ENCODE measurements around the gene RRAGC. TPM values are rescaled to one million over a fixed set of nuclear protein-coding genes. Genes with fewer than 3 reads are reported as not detected.
"Not testable (repeated sequence)": the region's sequence is repeated elsewhere in the genome, so short reads cannot be mapped to it uniquely, and the experiment has no call there.

The RRAGC gene
- total and polyA plus RNA-seq, 2 experiments from 2014 or later: 9.3 to 12.8 TPM

- TF ChIP-seq ZNF462 (CRISPR knock-in tag; IDR thresholded peaks at IDR 0.05): no peak
These were observed 46.6 kb downstream of the RRAGC start (continued) for GRCh38 chr1:38812981-38813380.

- H3K4me3 ChIP-seq; H3F3A ChIP-seq (replicated peaks; ENCODE audit: low read depth); ATAC-seq; H3K27ac Mint-ChIP-seq; H3K4me2 ChIP-seq; H4K20me1 ChIP-seq (replicated peaks; ENCODE audit: insufficient read depth); DNase-seq (ENCODE audit: low spot score); H3K4me3 Mint-ChIP-seq; H3K36me3 ChIP-seq (ENCODE audit: insufficient read depth); H3K9me3 Mint-ChIP-seq; H3K9me2 ChIP-seq (ENCODE audit: insufficient read depth); H3K36me3 Mint-ChIP-seq (ENCODE audit: low read depth); H3K27ac ChIP-seq (ENCODE audit: low read depth); H2AFZ ChIP-seq; H3K79me2 ChIP-seq (replicated peaks; ENCODE audit: insufficient read depth): not testable (repeated sequence)
- Mint-ChIP-seq H3K4me1 (peaks cover 27% of the 10 kb centered on the region), H3K27me3 (ENCODE audit: insufficient read depth, low read depth, poor library complexity) (peaks cover 12% of the 10 kb centered on the region)
- Histone ChIP-seq H3K27me3 (ENCODE audit: insufficient read depth) (peaks cover 48% of the 10 kb centered on the region), H3K4me1 (ENCODE audit: insufficient read depth) (peaks cover 28% of the 10 kb centered on the region)
These were observed 48.1 kb downstream of the RRAGC start for GRCh38 chr1:38811466-38811865.

GRCh38 chr1:38806090-38806489 lies 53.5 kb downstream of the RRAGC start:
- no peaks in the 10 kb centered on the region for H3K36me3 ChIP-seq (ENCODE audit: insufficient read depth)
- ATAC-seq: no peak
- TF ChIP-seq POLR2AphosphoS5 (IDR thresholded peaks at IDR 0.05; ENCODE audit: low read depth) (no peak), ZNF114 (CRISPR knock-in tag; IDR thresholded peaks at IDR 0.05) (no peak), CTCF (conservative IDR thresholded peaks at IDR 0.05; ENCODE audit: low read depth in 2 of 2) (no peak), ETS1 (IDR thresholded peaks at IDR 0.05) (no peak), STAT1 (IDR thresholded peaks at IDR 0.05; ENCODE audit: unreplicated experiment) (no peak), NANOG (IDR thresholded peaks at IDR 0.05; ENCODE audit: borderline replicate concordance) (no peak), JUNB (IDR thresholded peaks at IDR 0.05; ENCODE audit: unreplicated experiment) (no peak)

More at GRCh38 chr1:38806090-38806489, 53.5 kb downstream of the RRAGC start:
- H3K4me3 Mint-ChIP-seq: no peak overlapping the region
- Histone ChIP-seq H2AFZ (no peak overlapping the region), H4K20me1 (replicated peaks; ENCODE audit: insufficient read depth) (no peaks in the 10 kb centered on the region), H3K9me2 (ENCODE audit: insufficient read depth) (no peaks in the 10 kb centered on the region), H3F3A (replicated peaks; ENCODE audit: low read depth) (peaks cover 3% of the 10 kb centered on the region), H3K79me2 (replicated peaks; ENCODE audit: insufficient read depth) (no peaks in the 10 kb centered on the region), H3K27me3 (ENCODE audit: insufficient read depth) (peaks cover 55% of the 10 kb centered on the region), H3K4me3 (no peak overlapping the region), H3K4me1 (ENCODE audit: insufficient read depth) (peaks cover 10% of the 10 kb centered on the region), H3K4me2 (no peak overlapping the region), H3K27ac (ENCODE audit: low read depth) (no peak overlapping the region)
- no peak overlapping the region for H3K27ac Mint-ChIP-seq
- peaks cover 28% of the 10 kb centered on the region for H3K27me3 Mint-ChIP-seq (ENCODE audit: insufficient read depth, low read depth, poor library complexity)
- DNase-seq (ENCODE audit: low spot score): no peak
- peaks cover 13% of the 10 kb centered on the region for H3K4me1 Mint-ChIP-seq
- peaks cover 3% of the 10 kb centered on the region; the same call in 1 of the 3 replicates for H3K9me3 Mint-ChIP-seq
- H3K36me3 Mint-ChIP-seq (ENCODE audit: low read depth): no peaks in the 10 kb centered on the region
